SU-DHL-6 (cell line): ENCODE data around the gene BAHD1.
A peak's percentile ranks its signal among the peaks of the same experiment; 100 is the strongest.

Source experiments
- H2AFZ ChIP-seq: fragments of 200-600 bp; sonication (generic); 2 replicates; pipeline ENCODE4 v1.6.1; 2014; ENCODE audit warnings: low read depth, mild to moderate bottlenecking, moderate library complexity, mixed read lengths, antibody characterized with exemption, low read length; ENCODE audit not compliant: severe bottlenecking
- H3F3A ChIP-seq: fragments of 200-600 bp; shearing (Covaris generic); 2 replicates; pipeline ENCODE4 v1.6.0; 2016; ENCODE audit warnings: antibody characterized with exemption, mild to moderate bottlenecking; ENCODE audit not compliant: insufficient read depth
- H3K27ac ChIP-seq: fragments of 200-600 bp; sonication (generic); 2 replicates; pipeline ENCODE4 v1.5.1; 2016; ENCODE audit warnings: low read depth, mild to moderate bottlenecking, low read length, moderate library complexity, mixed read lengths
- H3K27me3 ChIP-seq: fragments of 200-600 bp; sonication (generic), shearing (Covaris generic); 2 replicates; pipeline ENCODE4 v1.6.0; 2014; ENCODE audit warnings: mild to moderate bottlenecking, low read length
- H3K36me3 ChIP-seq: fragments of 200-600 bp; sonication (generic); 2 replicates; pipeline ENCODE4 v1.6.1; 2014; ENCODE audit warnings: mild to moderate bottlenecking, low read length, mixed read lengths
- H3K4me2 ChIP-seq: fragments of 300-600, 200-600 bp; shearing (Covaris generic), sonication (generic); 2 replicates; pipeline ENCODE4 v1.6.0; 2014; ENCODE audit warnings: low read length, low read depth, mild to moderate bottlenecking; ENCODE audit not compliant: poor library complexity, severe bottlenecking
- H3K4me3 ChIP-seq: fragments of 200-600 bp; sonication (generic); 2 replicates; pipeline ENCODE4 v1.5.1; 2014; ENCODE audit warnings: antibody characterized with exemption, low read length, mild to moderate bottlenecking, mixed read lengths; ENCODE audit not compliant: insufficient read depth, poor library complexity, severe bottlenecking
- H3K79me2 ChIP-seq: fragments of 200-600 bp; sonication (generic); 2 replicates; pipeline ENCODE4 v1.6.1; 2014; ENCODE audit warnings: mild to moderate bottlenecking, low read length, moderate library complexity; ENCODE audit not compliant: insufficient read depth
- H3K9ac ChIP-seq: fragments of 200-600 bp; sonication (generic); 2 replicates; pipeline ENCODE4 v1.7.0; 2014; ENCODE audit warnings: mild to moderate bottlenecking, low read length
- H3K9me2 ChIP-seq: fragments of 200-600 bp; sonication (generic); replicated peaks from 2 replicates; pipeline ENCODE4 v1.6.1; 2014; ENCODE audit warnings: low read length; ENCODE audit not compliant: insufficient read depth
- H3K9me3 ChIP-seq: fragments of 200-600 bp; sonication (generic); 2 replicates; pipeline ENCODE4 v1.6.1; 2014; ENCODE audit warnings: low read length, mixed read lengths; ENCODE audit not compliant: insufficient read depth
- H4K20me1 ChIP-seq: fragments of 200-600 bp; sonication (generic); 2 replicates; pipeline ENCODE4 v1.6.1; 2014; ENCODE audit warnings: low read depth, mild to moderate bottlenecking, antibody characterized with exemption, low read length, moderate library complexity, mixed read lengths
- CTCF ChIP-seq: fragments of 200-600 bp; sonication (generic); IDR thresholded peaks from one replicate; pipeline ENCODE4 v1.5.1; 2017; ENCODE audit warnings: antibody characterized with exemption, mild to moderate bottlenecking, low read length, moderate library complexity; ENCODE audit not compliant: insufficient read depth, poor library complexity, severe bottlenecking
- EZH2phosphoT487 ChIP-seq: fragments of 200-600 bp; sonication (generic), shearing (Covaris generic); conservative IDR thresholded peaks from 2 replicates; pipeline ENCODE4 v1.6.1; 2018; ENCODE audit warnings: mild to moderate bottlenecking, antibody characterized with exemption, low read length, moderate library complexity, mixed read lengths

The BAHD1 gene

GRCh38 chr15:40440743-40441564, at the start of gene BAHD1:
Gene BAHD1, plus strand, starts transcription at chr15:40440953. Its CDS starts 17,512 bp downstream, at chr15:40458465.
- Histone ChIP-seq H2AFZ (peak within 1 kb of the TSS; percentile 78), H3F3A (no peaks in the 10 kb centered on the region), H3K27ac (no peak within 1 kb of the TSS), H3K9me2 (no peaks in the 10 kb centered on the region), H3K27me3 (no peaks in the 10 kb centered on the region), H3K9me3 (no peaks in the 10 kb centered on the region), H4K20me1 (peaks cover 18% of the 10 kb centered on the region; the same call in 1 of the 2 replicates), H3K9ac (peak within 1 kb of the TSS; percentile 77), H3K4me2 (peak within 1 kb of the TSS; percentile 96), H3K4me3 (peak within 1 kb of the TSS; percentile 82), H3K79me2 (peaks cover 44% of the 10 kb centered on the region), H3K36me3 (no peaks in the 10 kb centered on the region)
- TF ChIP-seq EZH2phosphoT487: no peak
- TF ChIP-seq CTCF: no peak

GRCh38 chr15:40392986-40393948, 47.5 kb upstream of the BAHD1 start:
- Histone ChIP-seq H3K4me3 (no peak overlapping the region), H3K27ac (no peak overlapping the region), H3K9me3 (no peaks in the 10 kb centered on the region), H3F3A (peaks cover 20% of the 10 kb centered on the region), H3K9me2 (no peaks in the 10 kb centered on the region), H3K9ac (no peak overlapping the region), H3K79me2 (no peaks in the 10 kb centered on the region), H3K36me3 (peaks cover 27% of the 10 kb centered on the region), H4K20me1 (no peaks in the 10 kb centered on the region), H2AFZ (no peak overlapping the region), H3K4me2 (no peak overlapping the region), H3K27me3 (no peaks in the 10 kb centered on the region)
- TF ChIP-seq EZH2phosphoT487 (no peak), CTCF (no peak)

GRCh38 chr15:40397688-40398412, 42.9 kb upstream of the BAHD1 start:
- peaks cover 27% of the 10 kb centered on the region for H3F3A ChIP-seq
- peak overlapping the region; percentile 15 for H3K4me2 ChIP-seq
- no peaks in the 10 kb centered on the region for H3K27me3 ChIP-seq
- no peak overlapping the region for H2AFZ ChIP-seq
- no peaks in the 10 kb centered on the region for H4K20me1 ChIP-seq
- no peak overlapping the region for H3K9ac ChIP-seq
- H3K9me3 ChIP-seq: no peaks in the 10 kb centered on the region
- no peaks in the 10 kb centered on the region for H3K79me2 ChIP-seq
- TF ChIP-seq CTCF (no peak), EZH2phosphoT487 (no peak)
- H3K4me3 ChIP-seq: no peak overlapping the region
- H3K9me2 ChIP-seq: no peaks in the 10 kb centered on the region
- H3K36me3 ChIP-seq: peaks cover 10% of the 10 kb centered on the region
- H3K27ac ChIP-seq: no peak overlapping the region
